GM19239 (cell line): ENCODE data around the gene NELFB.

Source experiments
- DNase-seq: peaks from one replicate; pipeline ENCODE4 v3.0.0; 2011; ENCODE audit warnings: low spot score; ENCODE audit not compliant: insufficient read length
- FAIRE-seq: peaks from 2 replicates; lab custom pipeline; 2011; peaks lifted over from hg19 to GRCh38; lab: Jason Lieb, UNC

NELFB gene

GRCh38 chr9:137223078-137223970 is 31.8 kb upstream of the NELFB start:
- peak; percentile 99 for DNase-seq
- peak; percentile 98 for FAIRE-seq

- DNase-seq: no peak
- FAIRE-seq: no peak
Observed at GRCh38 chr9:137224830-137225694, 30.1 kb upstream of the NELFB start, which contains the start of gene CYSRT1. Gene CYSRT1, plus strand, starts transcription at chr9:137225174. Its CDS starts 448 bp downstream, at chr9:137225622.

- DNase-seq (no peak), FAIRE-seq (no peak)
Observed at GRCh38 chr9:137225699-137226331, 29.3 kb upstream of the NELFB start.

DNA sequence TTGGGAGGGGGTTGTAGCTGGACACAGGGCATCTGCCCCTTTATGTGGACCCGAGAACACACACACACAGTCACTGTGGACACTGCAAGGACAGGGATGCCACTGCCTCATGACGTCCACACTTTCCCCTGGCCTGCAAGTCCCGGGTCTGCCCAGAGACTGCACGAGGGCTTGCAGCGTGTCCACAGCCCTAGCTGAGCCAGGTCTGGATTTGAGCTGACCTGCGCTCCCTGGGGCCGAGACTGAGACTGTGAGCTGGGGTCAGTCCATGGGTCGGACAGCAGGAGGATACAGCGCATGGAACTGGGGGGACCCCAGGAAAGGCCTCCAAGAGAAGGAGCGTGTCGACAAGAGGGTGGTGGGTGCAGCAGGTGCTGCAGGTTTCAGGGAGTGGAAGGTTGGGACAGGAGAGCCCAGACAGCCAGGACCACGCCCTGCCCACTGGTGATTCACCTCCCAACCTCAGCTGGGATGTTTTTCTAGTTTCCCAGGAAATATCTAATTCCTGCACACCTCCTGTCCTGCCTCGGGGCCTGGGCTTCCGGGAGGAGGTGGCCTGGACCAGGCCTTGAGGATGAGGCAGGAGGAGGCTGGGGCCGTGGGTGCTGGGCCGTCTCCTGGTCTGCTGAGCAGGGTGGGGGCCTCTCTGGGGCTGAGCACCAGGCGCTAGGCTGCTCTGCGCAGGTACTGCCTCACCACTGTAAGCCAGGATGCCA is 28.6 kb upstream of the NELFB start:
- DNase-seq (no peak), FAIRE-seq (no peak)

DNA sequence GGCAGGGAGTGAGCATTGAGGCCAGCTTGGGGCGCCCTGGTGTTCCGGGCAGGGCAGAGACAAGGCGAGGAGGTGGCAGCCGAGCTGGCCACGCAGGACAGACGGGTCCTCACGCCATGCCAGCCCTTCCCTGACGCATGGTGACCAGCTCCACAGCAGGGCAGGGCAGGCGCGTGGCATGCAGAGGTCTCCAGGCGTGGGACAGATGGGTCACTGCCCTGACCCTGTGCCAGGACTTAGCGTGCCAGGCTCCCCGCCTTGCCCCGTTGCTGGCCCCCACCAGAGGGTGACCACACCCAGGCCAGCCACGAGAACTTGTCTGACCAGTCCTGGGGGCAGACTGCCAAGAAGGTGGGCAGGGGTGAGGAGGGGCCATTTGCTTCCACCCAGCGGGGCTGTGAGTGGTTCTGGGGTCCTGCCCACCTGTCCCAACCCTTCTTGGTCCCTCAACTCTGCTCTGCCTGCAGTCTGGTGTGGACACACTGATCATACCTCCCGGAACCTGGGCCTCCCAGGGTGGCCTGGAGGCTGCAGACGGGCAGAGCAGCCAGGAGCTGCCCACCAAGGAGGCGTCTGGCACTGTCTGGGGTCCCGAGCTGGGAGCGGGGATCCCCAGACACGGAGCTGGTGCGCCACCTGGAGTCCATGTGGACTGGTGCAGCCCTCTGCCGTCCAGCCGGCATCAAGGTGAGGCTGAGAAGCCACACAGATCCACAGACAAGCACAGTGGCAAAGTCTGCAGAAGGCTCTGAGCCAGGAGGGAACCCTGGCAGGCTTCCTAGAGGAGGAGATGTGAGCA is 27.9 kb upstream of the NELFB start, which contains the start of gene RNF224:
TSS of gene RNF224 (plus strand) at position 449 of the 799 bp plus-strand sequence. CDS start 834 bp downstream, outside the sequence.
- peak; percentile 94 for FAIRE-seq

GRCh38 chr9:137227853-137228505 is 27.1 kb upstream of the NELFB start:
- FAIRE-seq (no peak), DNase-seq (no peak)

More for the DNA sequence above, 27.9 kb upstream of the NELFB start, which contains the start of gene RNF224:
- DNase-seq: peak; percentile 91

GRCh38 chr9:137228506-137228967 is 26.6 kb upstream of the NELFB start:
- FAIRE-seq (no peak), DNase-seq (no peak)

DNA sequence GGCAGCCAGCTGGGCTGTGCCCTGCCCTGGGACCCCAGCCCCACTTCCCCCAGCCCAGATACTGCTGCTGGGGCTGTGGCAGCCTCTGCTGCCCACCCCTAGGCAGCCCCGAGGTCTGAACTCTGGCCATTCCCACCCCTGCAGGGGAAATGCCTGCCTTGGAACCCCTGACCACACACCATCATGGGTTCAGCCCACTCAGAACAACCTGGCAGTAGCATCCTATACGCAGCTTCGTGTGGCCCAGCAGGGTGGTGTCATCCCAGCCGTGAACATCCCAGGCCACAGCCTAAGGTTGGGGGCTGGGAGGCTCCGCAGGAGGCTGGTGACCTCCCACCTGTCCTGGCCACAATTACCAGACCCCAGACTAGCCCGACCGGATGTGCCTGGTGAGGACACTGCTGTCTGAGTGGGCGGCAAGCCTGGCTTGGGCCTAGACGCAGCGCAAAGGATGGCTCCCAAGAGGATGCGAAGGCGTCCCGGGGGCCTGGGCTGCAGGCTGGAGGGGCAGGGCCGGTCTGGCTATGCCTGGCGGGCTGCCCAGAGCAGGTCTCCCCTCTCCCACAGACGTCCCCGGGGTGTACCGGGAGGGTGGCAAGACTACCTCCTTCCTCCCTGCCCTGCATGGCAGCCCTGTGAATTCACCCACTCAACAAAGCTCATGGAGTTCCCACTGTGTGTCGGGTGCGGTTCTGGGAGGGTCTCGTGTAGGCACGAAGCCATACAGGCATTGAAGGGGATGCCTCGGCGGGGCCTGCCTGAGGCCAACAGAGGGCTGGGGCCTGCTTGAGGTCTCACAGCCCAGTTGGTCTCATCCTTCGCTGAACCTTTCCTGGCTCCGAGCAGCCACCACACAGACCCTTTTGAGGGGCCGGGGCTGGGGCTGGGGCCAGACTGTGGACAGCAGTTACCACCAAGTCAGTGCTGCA is 25.9 kb upstream of the NELFB start:
- DNase-seq (no peak), FAIRE-seq (no peak)

DNA sequence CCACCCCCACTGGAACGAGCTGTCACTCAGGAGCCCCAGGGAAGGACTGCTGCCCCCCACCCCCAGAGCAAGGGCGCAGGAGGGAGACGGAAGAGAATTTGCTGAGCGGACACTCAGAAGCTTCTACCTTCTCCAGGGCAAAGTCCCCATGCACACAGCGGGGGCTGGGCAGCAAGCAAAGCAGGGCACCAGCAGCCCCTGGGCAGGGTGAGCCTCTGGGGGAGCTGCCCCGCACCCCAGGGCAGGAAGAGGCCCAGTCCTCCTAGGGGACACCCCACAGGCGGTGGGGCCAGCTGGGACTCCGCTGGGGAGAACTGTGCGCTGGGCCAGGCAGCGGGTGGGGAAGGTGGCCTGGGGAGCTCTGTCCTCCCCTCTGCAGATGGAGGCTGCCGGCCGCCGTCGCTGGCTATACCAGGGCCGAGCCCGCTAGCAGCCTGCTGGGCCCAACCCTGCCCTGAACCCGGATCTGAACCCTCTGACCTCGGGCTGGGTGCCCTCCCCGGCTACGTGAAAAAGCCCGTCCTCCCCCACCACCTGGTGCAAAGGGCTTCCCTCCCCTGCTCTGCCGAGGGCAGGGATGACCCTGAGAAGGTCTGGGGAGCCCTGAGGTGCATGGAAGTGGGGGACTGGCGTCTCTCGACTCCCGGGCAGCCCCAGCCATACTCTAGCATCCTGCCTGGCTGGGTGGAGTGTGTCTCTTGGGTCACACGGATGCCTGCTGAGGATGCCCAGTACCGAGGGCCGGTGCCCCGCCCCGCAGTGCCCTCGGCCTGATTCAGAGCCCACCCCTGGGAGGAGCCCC is 25.0 kb upstream of the NELFB start:
- FAIRE-seq: no peak
- DNase-seq: no peak

- DNase-seq (no peak), FAIRE-seq (no peak)
Observed at GRCh38 chr9:137230705-137231371, 24.3 kb upstream of the NELFB start, which contains the start of gene SLC34A3. Gene SLC34A3, plus strand, starts transcription at chr9:137230901. Its CDS starts 802 bp downstream, at chr9:137231703.

GRCh38 chr9:137231372-137232039 is 23.6 kb upstream of the NELFB start:
- DNase-seq (no peak), FAIRE-seq (no peak)

GRCh38 chr9:137232101-137232500 is 23.0 kb upstream of the NELFB start:
- DNase-seq (no peak), FAIRE-seq (no peak)

DNA sequence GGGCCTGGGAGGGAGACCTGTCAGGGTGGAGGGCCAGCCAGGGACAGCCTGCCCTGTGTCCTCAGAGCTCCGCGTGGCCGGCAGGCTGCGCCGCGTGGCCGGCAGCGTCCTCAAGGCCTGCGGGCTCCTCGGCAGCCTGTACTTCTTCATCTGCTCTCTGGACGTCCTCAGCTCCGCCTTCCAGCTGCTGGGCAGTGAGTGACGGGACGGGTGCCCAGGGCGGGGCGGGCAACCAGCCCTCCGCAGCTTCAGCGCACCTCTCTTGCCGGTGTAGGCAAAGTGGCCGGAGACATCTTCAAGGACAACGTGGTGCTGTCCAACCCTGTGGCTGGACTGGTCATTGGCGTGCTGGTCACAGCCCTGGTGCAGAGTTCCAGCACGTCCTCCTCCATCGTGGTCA is 22.6 kb upstream of the NELFB start:
- FAIRE-seq: no peak
- DNase-seq: no peak

GRCh38 chr9:137233143-137233980 is 21.8 kb upstream of the NELFB start:
- DNase-seq: no peak
- no peak for FAIRE-seq
